Measurements from ENCODE around the gene CDKL5.

DNA sequence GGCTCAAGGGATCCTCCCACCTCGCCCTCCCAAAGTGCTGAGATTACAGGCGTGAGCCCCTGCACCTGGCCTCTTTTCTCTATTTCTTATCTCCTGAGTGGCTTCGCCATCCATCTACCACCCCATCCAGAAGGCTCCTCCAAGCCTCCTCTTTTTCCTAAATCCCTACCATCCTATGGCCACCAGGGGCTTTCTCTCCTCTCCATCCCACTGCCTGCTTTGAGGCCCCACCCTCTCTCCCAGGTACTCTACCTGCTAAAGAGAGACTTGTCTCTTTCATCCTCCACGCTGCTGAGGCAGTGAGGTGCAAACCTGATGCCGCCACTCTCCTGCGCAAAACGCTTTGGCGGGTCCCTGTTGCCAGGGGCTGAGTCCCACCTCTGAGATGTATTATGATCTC lies 239.5 kb downstream of the CDKL5 start:
- no peak for TF ChIP-seq EZH2phosphoT487 (IDR thresholded peaks at IDR 0.05; ENCODE audit: low read depth)
- TF ChIP-seq, protein P1, sequence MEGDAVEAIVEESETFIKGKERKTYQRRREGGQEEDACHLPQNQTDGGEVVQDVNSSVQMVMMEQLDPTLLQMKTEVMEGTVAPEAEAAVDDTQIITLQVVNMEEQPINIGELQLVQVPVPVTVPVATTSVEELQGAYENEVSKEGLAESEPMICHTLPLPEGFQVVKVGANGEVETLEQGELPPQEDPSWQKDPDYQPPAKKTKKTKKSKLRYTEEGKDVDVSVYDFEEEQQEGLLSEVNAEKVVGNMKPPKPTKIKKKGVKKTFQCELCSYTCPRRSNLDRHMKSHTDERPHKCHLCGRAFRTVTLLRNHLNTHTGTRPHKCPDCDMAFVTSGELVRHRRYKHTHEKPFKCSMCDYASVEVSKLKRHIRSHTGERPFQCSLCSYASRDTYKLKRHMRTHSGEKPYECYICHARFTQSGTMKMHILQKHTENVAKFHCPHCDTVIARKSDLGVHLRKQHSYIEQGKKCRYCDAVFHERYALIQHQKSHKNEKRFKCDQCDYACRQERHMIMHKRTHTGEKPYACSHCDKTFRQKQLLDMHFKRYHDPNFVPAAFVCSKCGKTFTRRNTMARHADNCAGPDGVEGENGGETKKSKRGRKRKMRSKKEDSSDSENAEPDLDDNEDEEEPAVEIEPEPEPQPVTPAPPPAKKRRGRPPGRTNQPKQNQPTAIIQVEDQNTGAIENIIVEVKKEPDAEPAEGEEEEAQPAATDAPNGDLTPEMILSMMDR (IDR thresholded peaks at IDR 0.05; ENCODE audit: low read depth, low read length), result no peak

All from OCI-LY3 (cell line).